VCaP (cell line): ENCODE measurements around the gene BRI3BP.

ENCODE experiments used
- H3K27ac ChIP-seq: fragments of 450-650 bp; 2 replicates; pipeline ENCODE4 v1.5.1; 2017
- CTCF ChIP-seq: fragments of 450-650 bp; conservative IDR thresholded peaks from 2 replicates; pipeline ENCODE4 v1.5.1; 2017; ENCODE audit warnings: mild to moderate bottlenecking, moderate library complexity

The BRI3BP gene

GRCh38 chr12:124998705-124999104 is 5.3 kb downstream of the BRI3BP start:
- no peak for TF ChIP-seq CTCF
- no peak overlapping the region for H3K27ac ChIP-seq

- no peak overlapping the region for H3K27ac ChIP-seq
- TF ChIP-seq CTCF, result no peak
Measured at GRCh38 chr12:125001636-125002035, 8.2 kb downstream of the BRI3BP start.

GRCh38 chr12:125003021-125003420 is 9.6 kb downstream of the BRI3BP start:
- no peak overlapping the region for H3K27ac ChIP-seq
- no peak for TF ChIP-seq CTCF

- TF ChIP-seq CTCF, result no peak
- H3K27ac ChIP-seq, result no peak overlapping the region
Measured at GRCh38 chr12:125004621-125005020, 11.2 kb downstream of the BRI3BP start.

- no peak overlapping the region for H3K27ac ChIP-seq
- no peak for TF ChIP-seq CTCF
Measured at GRCh38 chr12:125005652-125006051, 12.2 kb downstream of the BRI3BP start.

- TF ChIP-seq CTCF, result no peak
- no peak overlapping the region for H3K27ac ChIP-seq
Measured at GRCh38 chr12:125006365-125006764, 12.9 kb downstream of the BRI3BP start.

- TF ChIP-seq CTCF, result no peak
- H3K27ac ChIP-seq, result no peak overlapping the region
Measured at GRCh38 chr12:125013816-125014442, 20.5 kb downstream of the BRI3BP start.
